SK-N-SH (cell line): ENCODE measurements around the gene NPAS3. TPM values are rescaled to one million over a fixed set of nuclear protein-coding genes. Genes with fewer than 3 reads are reported as not detected.

Experiments
- CTCF ChIA-PET: fragments of 300-600, 350-600 bp; formaldehyde crosslinking; extraction: SDS; loops from one replicate; lab custom pipeline; 2021; lab: Yijun Ruan, JAX
- POLR2A ChIA-PET: fragments of 350-600 bp; sonication (Branson Sonifier 250); formaldehyde crosslinking; extraction: SDS; loops from one replicate; lab custom pipeline; 2020; ENCODE audit warnings: antibody characterized with exemption, inconsistent platforms; lab: Yijun Ruan, JAX
- DNase-seq: peaks from one replicate; pipeline ENCODE4 v3.0.0; 2012
- H2AFZ ChIP-seq: fragments of 200-600 bp; sonication (generic); 2 replicates; pipeline ENCODE4 v1.8.1; 2016; ENCODE audit warnings: antibody characterized with exemption, mild to moderate bottlenecking, low read depth
- H3F3A ChIP-seq: fragments of 200-600 bp; sonication (generic); replicated peaks from 2 replicates; pipeline ENCODE3; 2016; ENCODE audit warnings: antibody characterized with exemption, mild to moderate bottlenecking; ENCODE audit not compliant: insufficient read depth
- H3K27ac ChIP-seq, 2 experiments: fragments of 200-500 bp in 1 of 2; fragments of 200-600 bp in 1 of 2; sonication (Bioruptor generic) in 1 of 2; sonication (generic), shearing (Covaris generic) in 1 of 2; 2 replicates each; pipeline versions ENCODE4 v1.5.1 to v1.6.1; 2014 to 2016; ENCODE audit warnings: low read depth in 2 of 2, inconsistent platforms in 1 of 2, low read length in 1 of 2, mild to moderate bottlenecking in 1 of 2, mixed read lengths in 1 of 2
- H3K27me3 ChIP-seq: fragments of 200-600 bp; sonication (generic), shearing (Covaris generic); 2 replicates; pipeline ENCODE4 v1.6.1; 2016; ENCODE audit warnings: mixed run types; ENCODE audit not compliant: insufficient read depth
- H3K36me3 ChIP-seq, 2 experiments: fragments of 200-500 bp in 1 of 2; fragments of 200-600 bp in 1 of 2; sonication (Bioruptor generic) in 1 of 2; sonication (generic) in 1 of 2; replicated peaks in 1 of 2; 2 replicates each; pipeline versions ENCODE3 to v1.5.1; 2014 to 2016; ENCODE audit warnings: low read length in 1 of 2, mild to moderate bottlenecking in 1 of 2; ENCODE audit not compliant: insufficient read depth in 2 of 2, control insufficient read depth in 1 of 2
- H3K4me1 ChIP-seq, 2 experiments: fragments of 200-500 bp in 1 of 2; fragments of 200-600 bp in 1 of 2; sonication (Bioruptor generic) in 1 of 2; sonication (generic), shearing (Covaris generic) in 1 of 2; 2 replicates each; pipeline versions ENCODE4 v1.5.1 to v1.6.1; 2014 to 2016; ENCODE audit warnings: low read depth in 1 of 2, low read length in 1 of 2, mixed run types in 1 of 2; ENCODE audit not compliant: insufficient read depth in 2 of 2, control insufficient read depth in 1 of 2
- H3K4me2 ChIP-seq: fragments of 200-600 bp; sonication (generic), shearing (Covaris generic); 2 replicates; pipeline ENCODE4 v1.6.1; 2017; ENCODE audit warnings: mixed run types
- H3K4me3 ChIP-seq, 2 experiments: fragments of 200-500 bp in 1 of 2; fragments of 200-600 bp in 1 of 2; sonication (Bioruptor generic) in 1 of 2; sonication (generic), shearing (Covaris generic) in 1 of 2; 2 replicates each; pipeline versions ENCODE4 v1.5.1 to v1.8.1; 2014 to 2016; ENCODE audit warnings: low read depth in 2 of 2, inconsistent platforms in 1 of 2, low read length in 1 of 2, mild to moderate bottlenecking in 1 of 2, mixed read lengths in 1 of 2, moderate library complexity in 1 of 2
- H3K79me2 ChIP-seq: fragments of 200-600 bp; sonication (generic); 2 replicates; pipeline ENCODE4 v1.8.1; 2017; ENCODE audit warnings: mild to moderate bottlenecking; ENCODE audit not compliant: insufficient read depth
- H3K9ac ChIP-seq: fragments of 200-600 bp; sonication (generic); 2 replicates; pipeline ENCODE4 v1.6.1; 2017; ENCODE audit warnings: mixed run types
- H3K9me2 ChIP-seq: fragments of 200-600 bp; sonication (generic); 2 replicates; pipeline ENCODE4 v1.6.1; 2017; ENCODE audit warnings: mixed run types
- H3K9me3 ChIP-seq: fragments of 200-600 bp; sonication (generic); 2 replicates; pipeline ENCODE4 v1.6.1; 2017; ENCODE audit warnings: mixed run types, mild to moderate bottlenecking, moderate library complexity
- H4K20me1 ChIP-seq: fragments of 200-600 bp; sonication (generic); 2 replicates; pipeline ENCODE4 v1.6.1; 2017; ENCODE audit warnings: mild to moderate bottlenecking, mixed run types; ENCODE audit not compliant: insufficient read depth
- ELF1 ChIP-seq: IDR thresholded peaks from 2 replicates; pipeline ENCODE4 v1.4.0; 2012
- EZH2phosphoT487 ChIP-seq: fragments of 200-600 bp; sonication (generic); IDR thresholded peaks from 2 replicates; pipeline ENCODE4 v1.6.1; 2017; ENCODE audit warnings: low read depth, mixed run types, mild to moderate bottlenecking, antibody characterized with exemption, moderate library complexity, borderline replicate concordance
- FOXM1 ChIP-seq: IDR thresholded peaks from 2 replicates; pipeline ENCODE4 v1.4.0; 2012; ENCODE audit warnings: low read depth, mild to moderate bottlenecking
- GABPA ChIP-seq: IDR thresholded peaks from 2 replicates; pipeline ENCODE4 v1.4.0; 2012; ENCODE audit warnings: low read depth, mild to moderate bottlenecking
- GATA2 ChIP-seq: sonication (generic); formaldehyde crosslinking; IDR thresholded peaks from 2 replicates; pipeline ENCODE4 v1.5.0; 2020; ENCODE audit warnings: mild to moderate bottlenecking, missing genetic modification reagents
- POLR2AphosphoS5 ChIP-seq: IDR thresholded peaks from 2 replicates; pipeline ENCODE4 v1.6.1; 2012; ENCODE audit warnings: low read depth, low read length
- RAD21 ChIP-seq: IDR thresholded peaks from 2 replicates; pipeline ENCODE4 v1.6.1; 2012; ENCODE audit warnings: mild to moderate bottlenecking, low read length
- RCOR1 ChIP-seq: fragments of 150-350 bp; IDR thresholded peaks from 2 replicates; pipeline ENCODE4 v1.6.1; 2017; ENCODE audit warnings: antibody characterized with exemption, low read length
- RXRA ChIP-seq: IDR thresholded peaks from 2 replicates; pipeline ENCODE4 v1.4.0; 2012; ENCODE audit warnings: low read depth, mild to moderate bottlenecking, borderline replicate concordance
- SMC3 ChIP-seq: IDR thresholded peaks from 2 replicates; pipeline ENCODE4 v1.6.1; 2012; ENCODE audit warnings: low read depth, low read length, improper control_type of control experiment
- TAF1 ChIP-seq: IDR thresholded peaks from 2 replicates; pipeline ENCODE4 v1.6.1; 2012; ENCODE audit warnings: low read depth, mild to moderate bottlenecking, low read length, moderate library complexity, borderline replicate concordance
- WGBS: methylation state at CpG from one replicate; pipeline ENCODE4 v1.1.6; 2017; ENCODE audit warnings: low lambda C conversion rate; 5-methylcytosine and 5-hydroxymethylcytosine counted together
- polyA plus RNA-seq, 3 experiments: library from polyadenylated mRNA; depleted of rRNA; stranded (reverse); fragments of >200 nt; gene quantifications; 2 replicates each; pipeline ENCODE4 v1.2.3, GENCODE V29; 2012
- TF ChIP-seq, protein P1 (sequence below): IDR thresholded peaks from 2 replicates; pipeline ENCODE4 v1.4.0; 2012; ENCODE audit warnings: low read depth
- TF ChIP-seq, protein P2 (sequence below): fragments of 200-600 bp; sonication (generic); IDR thresholded peaks from 2 replicates; pipeline ENCODE4 v1.6.1; 2017; ENCODE audit warnings: antibody characterized with exemption, mild to moderate bottlenecking, moderate library complexity
- TF ChIP-seq, protein P3 (sequence below): IDR thresholded peaks from 2 replicates; pipeline ENCODE4 v1.6.1; 2012; ENCODE audit warnings: mild to moderate bottlenecking, low read depth, low read length, moderate library complexity

The NPAS3 gene
- polyA plus RNA-seq, 1 of the 3 experiments (the other 2 are of a cell fraction): 4.3 TPM

DNA sequence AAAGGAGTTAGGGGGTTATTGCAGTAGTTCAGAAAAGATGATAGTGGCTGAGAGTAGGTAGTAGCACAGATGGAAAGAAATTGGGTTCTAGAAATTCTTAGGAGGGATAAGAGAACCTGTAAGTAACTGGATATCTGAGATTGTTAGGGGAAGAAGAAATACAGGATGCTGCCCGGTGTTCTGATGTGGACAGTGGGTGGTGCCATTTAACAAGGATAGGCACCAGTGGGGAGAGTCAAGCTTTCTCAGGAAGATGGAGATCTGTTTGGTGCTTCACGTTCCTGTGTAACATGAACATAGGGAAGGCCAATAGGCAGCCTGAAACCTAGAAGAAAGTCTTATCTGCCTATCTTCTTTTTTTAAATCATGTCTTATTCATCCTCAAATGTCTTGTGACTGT, 245.9 kb downstream of the NPAS3 start:
- Histone ChIP-seq H3K36me3 (no peaks in the 10 kb centered on the region), H3F3A (no peaks in the 10 kb centered on the region), H3K4me1 (no peaks in the 10 kb centered on the region), H3K27ac (no peak overlapping the region), H3K9ac (no peak overlapping the region), H4K20me1 (no peaks in the 10 kb centered on the region), H3K9me3 (no peaks in the 10 kb centered on the region), H3K4me2 (no peak overlapping the region), H3K27me3 (no peaks in the 10 kb centered on the region), H3K79me2 (no peaks in the 10 kb centered on the region), H3K9me2 (no peaks in the 10 kb centered on the region), H2AFZ (no peak overlapping the region), H3K4me3 (no peak overlapping the region)
- ChIA-PET POLR2A (no interaction called here), CTCF (interaction anchor here (1.4 kb wide), 1 partner anchor 25 kb away, joined by 3 read pairs; no protein-coding TSS in a partner anchor)
- TF ChIP-seq RCOR1: no peak
- TF ChIP-seq RAD21: peak; percentile 72
- TF ChIP-seq, protein P1, sequence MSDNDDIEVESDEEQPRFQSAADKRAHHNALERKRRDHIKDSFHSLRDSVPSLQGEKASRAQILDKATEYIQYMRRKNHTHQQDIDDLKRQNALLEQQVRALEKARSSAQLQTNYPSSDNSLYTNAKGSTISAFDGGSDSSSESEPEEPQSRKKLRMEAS: no peak
- no peak for TF ChIP-seq GABPA
- TF ChIP-seq, protein P2, sequence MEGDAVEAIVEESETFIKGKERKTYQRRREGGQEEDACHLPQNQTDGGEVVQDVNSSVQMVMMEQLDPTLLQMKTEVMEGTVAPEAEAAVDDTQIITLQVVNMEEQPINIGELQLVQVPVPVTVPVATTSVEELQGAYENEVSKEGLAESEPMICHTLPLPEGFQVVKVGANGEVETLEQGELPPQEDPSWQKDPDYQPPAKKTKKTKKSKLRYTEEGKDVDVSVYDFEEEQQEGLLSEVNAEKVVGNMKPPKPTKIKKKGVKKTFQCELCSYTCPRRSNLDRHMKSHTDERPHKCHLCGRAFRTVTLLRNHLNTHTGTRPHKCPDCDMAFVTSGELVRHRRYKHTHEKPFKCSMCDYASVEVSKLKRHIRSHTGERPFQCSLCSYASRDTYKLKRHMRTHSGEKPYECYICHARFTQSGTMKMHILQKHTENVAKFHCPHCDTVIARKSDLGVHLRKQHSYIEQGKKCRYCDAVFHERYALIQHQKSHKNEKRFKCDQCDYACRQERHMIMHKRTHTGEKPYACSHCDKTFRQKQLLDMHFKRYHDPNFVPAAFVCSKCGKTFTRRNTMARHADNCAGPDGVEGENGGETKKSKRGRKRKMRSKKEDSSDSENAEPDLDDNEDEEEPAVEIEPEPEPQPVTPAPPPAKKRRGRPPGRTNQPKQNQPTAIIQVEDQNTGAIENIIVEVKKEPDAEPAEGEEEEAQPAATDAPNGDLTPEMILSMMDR: peak; percentile 32; the same call in 1 of the 2 replicates
- no peak for TF ChIP-seq RXRA
- no peak for TF ChIP-seq POLR2AphosphoS5
- TF ChIP-seq, protein P3, sequence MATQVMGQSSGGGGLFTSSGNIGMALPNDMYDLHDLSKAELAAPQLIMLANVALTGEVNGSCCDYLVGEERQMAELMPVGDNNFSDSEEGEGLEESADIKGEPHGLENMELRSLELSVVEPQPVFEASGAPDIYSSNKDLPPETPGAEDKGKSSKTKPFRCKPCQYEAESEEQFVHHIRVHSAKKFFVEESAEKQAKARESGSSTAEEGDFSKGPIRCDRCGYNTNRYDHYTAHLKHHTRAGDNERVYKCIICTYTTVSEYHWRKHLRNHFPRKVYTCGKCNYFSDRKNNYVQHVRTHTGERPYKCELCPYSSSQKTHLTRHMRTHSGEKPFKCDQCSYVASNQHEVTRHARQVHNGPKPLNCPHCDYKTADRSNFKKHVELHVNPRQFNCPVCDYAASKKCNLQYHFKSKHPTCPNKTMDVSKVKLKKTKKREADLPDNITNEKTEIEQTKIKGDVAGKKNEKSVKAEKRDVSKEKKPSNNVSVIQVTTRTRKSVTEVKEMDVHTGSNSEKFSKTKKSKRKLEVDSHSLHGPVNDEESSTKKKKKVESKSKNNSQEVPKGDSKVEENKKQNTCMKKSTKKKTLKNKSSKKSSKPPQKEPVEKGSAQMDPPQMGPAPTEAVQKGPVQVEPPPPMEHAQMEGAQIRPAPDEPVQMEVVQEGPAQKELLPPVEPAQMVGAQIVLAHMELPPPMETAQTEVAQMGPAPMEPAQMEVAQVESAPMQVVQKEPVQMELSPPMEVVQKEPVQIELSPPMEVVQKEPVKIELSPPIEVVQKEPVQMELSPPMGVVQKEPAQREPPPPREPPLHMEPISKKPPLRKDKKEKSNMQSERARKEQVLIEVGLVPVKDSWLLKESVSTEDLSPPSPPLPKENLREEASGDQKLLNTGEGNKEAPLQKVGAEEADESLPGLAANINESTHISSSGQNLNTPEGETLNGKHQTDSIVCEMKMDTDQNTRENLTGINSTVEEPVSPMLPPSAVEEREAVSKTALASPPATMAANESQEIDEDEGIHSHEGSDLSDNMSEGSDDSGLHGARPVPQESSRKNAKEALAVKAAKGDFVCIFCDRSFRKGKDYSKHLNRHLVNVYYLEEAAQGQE: no peak
- TF ChIP-seq GATA2 (CRISPR knock-in tag): no peak
- TF ChIP-seq ELF1: no peak
- TF ChIP-seq FOXM1: no peak
- no peak for TF ChIP-seq TAF1
- TF ChIP-seq SMC3: peak; percentile 56; the same call in 1 of the 2 replicates
- no peak for TF ChIP-seq EZH2phosphoT487
- 48% methylated on average over 2 of the region's 2 CpGs for WGBS
- DNase-seq: peak; percentile 12
